ENCODE data around the gene ZSCAN21.

The ZSCAN21 gene

DNA sequence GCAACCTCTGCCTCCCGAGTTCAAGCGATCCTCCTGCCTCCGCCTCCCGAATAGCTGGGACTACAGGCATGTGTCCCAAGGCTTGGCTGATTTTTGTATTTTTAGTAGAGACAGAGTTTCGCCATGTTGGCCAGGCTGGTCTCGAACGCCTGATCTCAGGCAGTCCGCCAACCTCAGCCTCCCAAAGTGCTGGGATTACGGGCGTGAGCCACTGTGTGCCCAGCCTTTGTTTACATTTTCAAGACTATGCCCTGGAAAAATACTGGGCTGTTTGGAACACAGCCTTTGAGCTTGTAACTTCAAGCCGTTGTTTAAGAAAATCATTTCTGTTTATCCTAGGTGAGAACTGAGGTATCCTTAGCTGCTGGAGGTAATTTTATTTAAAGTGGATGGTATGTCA lies 32.3 kb upstream of the ZSCAN21 start:
- TF ChIP-seq SIN3A (IDR thresholded peaks at IDR 0.05; ENCODE audit: borderline replicate concordance, insufficient read depth, low read length) (no peak), TAF1 (IDR thresholded peaks at IDR 0.05; ENCODE audit: borderline replicate concordance, insufficient read depth, low read length) (no peak)
- TF ChIP-seq, protein P1, sequence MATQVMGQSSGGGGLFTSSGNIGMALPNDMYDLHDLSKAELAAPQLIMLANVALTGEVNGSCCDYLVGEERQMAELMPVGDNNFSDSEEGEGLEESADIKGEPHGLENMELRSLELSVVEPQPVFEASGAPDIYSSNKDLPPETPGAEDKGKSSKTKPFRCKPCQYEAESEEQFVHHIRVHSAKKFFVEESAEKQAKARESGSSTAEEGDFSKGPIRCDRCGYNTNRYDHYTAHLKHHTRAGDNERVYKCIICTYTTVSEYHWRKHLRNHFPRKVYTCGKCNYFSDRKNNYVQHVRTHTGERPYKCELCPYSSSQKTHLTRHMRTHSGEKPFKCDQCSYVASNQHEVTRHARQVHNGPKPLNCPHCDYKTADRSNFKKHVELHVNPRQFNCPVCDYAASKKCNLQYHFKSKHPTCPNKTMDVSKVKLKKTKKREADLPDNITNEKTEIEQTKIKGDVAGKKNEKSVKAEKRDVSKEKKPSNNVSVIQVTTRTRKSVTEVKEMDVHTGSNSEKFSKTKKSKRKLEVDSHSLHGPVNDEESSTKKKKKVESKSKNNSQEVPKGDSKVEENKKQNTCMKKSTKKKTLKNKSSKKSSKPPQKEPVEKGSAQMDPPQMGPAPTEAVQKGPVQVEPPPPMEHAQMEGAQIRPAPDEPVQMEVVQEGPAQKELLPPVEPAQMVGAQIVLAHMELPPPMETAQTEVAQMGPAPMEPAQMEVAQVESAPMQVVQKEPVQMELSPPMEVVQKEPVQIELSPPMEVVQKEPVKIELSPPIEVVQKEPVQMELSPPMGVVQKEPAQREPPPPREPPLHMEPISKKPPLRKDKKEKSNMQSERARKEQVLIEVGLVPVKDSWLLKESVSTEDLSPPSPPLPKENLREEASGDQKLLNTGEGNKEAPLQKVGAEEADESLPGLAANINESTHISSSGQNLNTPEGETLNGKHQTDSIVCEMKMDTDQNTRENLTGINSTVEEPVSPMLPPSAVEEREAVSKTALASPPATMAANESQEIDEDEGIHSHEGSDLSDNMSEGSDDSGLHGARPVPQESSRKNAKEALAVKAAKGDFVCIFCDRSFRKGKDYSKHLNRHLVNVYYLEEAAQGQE (IDR thresholded peaks at IDR 0.05; ENCODE audit: insufficient read depth in 1 of 2, low read depth in 2 of 2, low read length in 2 of 2) = no peak

- no peak for TF ChIP-seq TAF1 (IDR thresholded peaks at IDR 0.05; ENCODE audit: borderline replicate concordance, insufficient read depth, low read length)
- TF ChIP-seq POLR2AphosphoS5 (IDR thresholded peaks at IDR 0.05; ENCODE audit: low read depth, low read length) = no peak
- TF ChIP-seq SIN3A (IDR thresholded peaks at IDR 0.05; ENCODE audit: borderline replicate concordance, insufficient read depth, low read length) = no peak
- TF ChIP-seq, protein P1 (IDR thresholded peaks at IDR 0.05; ENCODE audit: insufficient read depth in 1 of 2, low read depth in 2 of 2, low read length in 2 of 2) = no peak
- TF ChIP-seq FOXP2 (optimal IDR thresholded peaks at IDR 0.05; ENCODE audit: borderline replicate concordance, extremely low read depth, extremely low read length, insufficient read depth) = no peak
Measured at GRCh38 chr7:100017875-100018274, 31.7 kb upstream of the ZSCAN21 start.

- TF ChIP-seq POLR2AphosphoS5 (IDR thresholded peaks at IDR 0.05; ENCODE audit: low read depth, low read length) = no peak
- no peak for TF ChIP-seq FOXP2 (optimal IDR thresholded peaks at IDR 0.05; ENCODE audit: borderline replicate concordance, extremely low read depth, extremely low read length, insufficient read depth)
- TF ChIP-seq, protein P1 (IDR thresholded peaks at IDR 0.05; ENCODE audit: insufficient read depth in 1 of 2, low read depth in 2 of 2, low read length in 2 of 2) = no peak
- TF ChIP-seq SIN3A (IDR thresholded peaks at IDR 0.05; ENCODE audit: borderline replicate concordance, insufficient read depth, low read length) = no peak
- no peak for TF ChIP-seq TAF1 (IDR thresholded peaks at IDR 0.05; ENCODE audit: borderline replicate concordance, insufficient read depth, low read length)
Measured at GRCh38 chr7:100019908-100020307, 29.7 kb upstream of the ZSCAN21 start.

DNA sequence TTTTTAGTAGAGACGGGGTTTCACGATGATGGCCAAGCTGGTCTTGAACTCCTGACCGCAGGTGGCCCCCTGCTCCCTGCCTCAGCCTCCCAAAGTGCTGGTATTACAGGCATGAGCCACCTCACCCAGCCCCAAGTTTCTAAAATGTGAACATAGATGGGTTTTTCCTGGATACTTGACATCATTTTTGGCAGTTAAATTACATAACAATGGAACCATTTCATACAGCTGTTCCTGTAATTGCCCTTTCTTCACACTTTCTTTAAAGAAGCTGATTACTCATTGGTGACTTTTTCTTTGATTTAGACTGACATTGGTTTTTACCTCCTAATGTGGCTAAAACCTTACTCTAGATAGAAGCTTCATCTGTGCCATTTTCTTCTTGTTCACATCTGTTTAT lies 28.3 kb upstream of the ZSCAN21 start:
- TF ChIP-seq SIN3A (IDR thresholded peaks at IDR 0.05; ENCODE audit: borderline replicate concordance, insufficient read depth, low read length) (no peak), FOXP2 (optimal IDR thresholded peaks at IDR 0.05; ENCODE audit: borderline replicate concordance, extremely low read depth, extremely low read length, insufficient read depth) (no peak), TAF1 (IDR thresholded peaks at IDR 0.05; ENCODE audit: borderline replicate concordance, insufficient read depth, low read length) (no peak), POLR2AphosphoS5 (IDR thresholded peaks at IDR 0.05; ENCODE audit: low read depth, low read length) (no peak)
- TF ChIP-seq, protein P1 (IDR thresholded peaks at IDR 0.05; ENCODE audit: insufficient read depth in 1 of 2, low read depth in 2 of 2, low read length in 2 of 2) = no peak

GRCh38 chr7:100022621-100023020 lies 27.0 kb upstream of the ZSCAN21 start:
- TF ChIP-seq SIN3A (IDR thresholded peaks at IDR 0.05; ENCODE audit: borderline replicate concordance, insufficient read depth, low read length) = no peak
- TF ChIP-seq FOXP2 (optimal IDR thresholded peaks at IDR 0.05; ENCODE audit: borderline replicate concordance, extremely low read depth, extremely low read length, insufficient read depth) = no peak
- TF ChIP-seq, protein P1 (IDR thresholded peaks at IDR 0.05; ENCODE audit: insufficient read depth in 1 of 2, low read depth in 2 of 2, low read length in 2 of 2) = no peak
- TF ChIP-seq POLR2AphosphoS5 (IDR thresholded peaks at IDR 0.05; ENCODE audit: low read depth, low read length) = no peak
- TF ChIP-seq TAF1 (IDR thresholded peaks at IDR 0.05; ENCODE audit: borderline replicate concordance, insufficient read depth, low read length) = no peak

Data from PFSK-1 (cell line).